ENCODE measurements around the gene CACNG7.

- TF ChIP-seq, protein P1, sequence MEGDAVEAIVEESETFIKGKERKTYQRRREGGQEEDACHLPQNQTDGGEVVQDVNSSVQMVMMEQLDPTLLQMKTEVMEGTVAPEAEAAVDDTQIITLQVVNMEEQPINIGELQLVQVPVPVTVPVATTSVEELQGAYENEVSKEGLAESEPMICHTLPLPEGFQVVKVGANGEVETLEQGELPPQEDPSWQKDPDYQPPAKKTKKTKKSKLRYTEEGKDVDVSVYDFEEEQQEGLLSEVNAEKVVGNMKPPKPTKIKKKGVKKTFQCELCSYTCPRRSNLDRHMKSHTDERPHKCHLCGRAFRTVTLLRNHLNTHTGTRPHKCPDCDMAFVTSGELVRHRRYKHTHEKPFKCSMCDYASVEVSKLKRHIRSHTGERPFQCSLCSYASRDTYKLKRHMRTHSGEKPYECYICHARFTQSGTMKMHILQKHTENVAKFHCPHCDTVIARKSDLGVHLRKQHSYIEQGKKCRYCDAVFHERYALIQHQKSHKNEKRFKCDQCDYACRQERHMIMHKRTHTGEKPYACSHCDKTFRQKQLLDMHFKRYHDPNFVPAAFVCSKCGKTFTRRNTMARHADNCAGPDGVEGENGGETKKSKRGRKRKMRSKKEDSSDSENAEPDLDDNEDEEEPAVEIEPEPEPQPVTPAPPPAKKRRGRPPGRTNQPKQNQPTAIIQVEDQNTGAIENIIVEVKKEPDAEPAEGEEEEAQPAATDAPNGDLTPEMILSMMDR (IDR thresholded peaks at IDR 0.05), result peak; percentile 37 to 88 (median 56)
- no peak for TF ChIP-seq POLR2A (IDR thresholded peaks at IDR 0.05)
These were observed 2.6 kb upstream of the CACNG7 start for GRCh38 chr19:53906211-53907192.

All from testis (tissue), 2 donors.